Stimulated activated CD4-positive, alpha-beta T cell treated with anti-CD3 and anti-CD28 coated beads, Interleukin-4, amount 100 ng/mL, for 48 hours (primary cell): ENCODE results near the gene C10orf90.
"Not testable (repeated sequence)": the region's sequence is repeated elsewhere in the genome, so short reads cannot be mapped to it uniquely, and the experiment has no call there.

ENCODE experiments used
- DNase-seq, 2 donors: peaks; one replicate each; pipeline ENCODE4 v3.0.0-alpha.2; 2020; ENCODE audit warnings: low read depth in 2 of 2

C10orf90 gene

DNA sequence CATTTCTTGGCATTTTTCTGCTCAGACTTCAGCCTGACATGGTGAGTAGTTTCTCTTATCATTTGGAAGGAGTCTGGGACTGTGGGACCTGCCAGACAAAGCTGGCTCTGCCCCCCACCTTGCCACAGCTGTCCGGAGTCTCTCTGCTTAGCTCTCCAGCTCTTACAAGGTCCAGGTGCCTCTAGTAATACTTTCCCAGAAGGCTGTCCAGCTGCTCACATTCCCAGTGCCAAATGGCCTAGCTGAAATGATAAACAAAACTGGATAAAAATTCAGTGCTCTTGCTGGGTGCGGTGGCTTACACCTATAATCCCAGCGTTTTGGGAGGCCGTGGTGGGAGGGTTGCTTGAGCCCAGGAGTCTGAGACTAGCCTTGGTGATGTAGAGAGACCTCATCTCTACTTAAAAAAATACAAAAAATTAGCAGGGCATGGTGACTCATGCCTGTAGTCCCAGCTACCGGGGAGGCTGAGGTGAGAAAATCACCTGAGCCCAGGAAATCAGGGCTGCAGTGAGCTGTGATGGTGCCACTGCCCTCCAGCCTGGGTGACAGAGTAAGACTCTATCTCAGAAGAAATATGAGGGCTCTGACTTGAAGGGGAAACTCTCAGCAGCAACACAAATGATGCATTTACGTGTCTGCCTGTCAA is 86.8 kb downstream of the C10orf90 start:
- no peak for DNase-seq

DNA sequence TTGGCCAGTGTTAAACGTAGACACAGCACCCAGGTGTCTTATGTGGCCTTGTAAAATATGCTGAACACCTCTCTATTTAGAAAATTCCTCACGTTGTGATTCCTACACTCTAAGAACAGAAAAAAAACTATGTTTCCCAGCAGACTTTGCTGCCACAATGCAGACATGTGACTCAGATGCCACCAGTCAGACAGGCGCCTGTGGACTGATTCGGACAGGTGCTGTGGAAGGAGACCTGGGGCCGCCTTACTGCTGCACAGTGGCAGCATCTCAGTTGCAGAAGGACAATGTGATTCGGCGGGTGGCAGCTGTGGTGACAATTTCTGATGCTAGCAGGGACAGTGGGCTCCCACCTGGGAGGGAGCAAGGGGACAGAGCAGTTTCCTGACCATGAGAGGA is 88.8 kb downstream of the C10orf90 start:
- DNase-seq: no peak

DNA sequence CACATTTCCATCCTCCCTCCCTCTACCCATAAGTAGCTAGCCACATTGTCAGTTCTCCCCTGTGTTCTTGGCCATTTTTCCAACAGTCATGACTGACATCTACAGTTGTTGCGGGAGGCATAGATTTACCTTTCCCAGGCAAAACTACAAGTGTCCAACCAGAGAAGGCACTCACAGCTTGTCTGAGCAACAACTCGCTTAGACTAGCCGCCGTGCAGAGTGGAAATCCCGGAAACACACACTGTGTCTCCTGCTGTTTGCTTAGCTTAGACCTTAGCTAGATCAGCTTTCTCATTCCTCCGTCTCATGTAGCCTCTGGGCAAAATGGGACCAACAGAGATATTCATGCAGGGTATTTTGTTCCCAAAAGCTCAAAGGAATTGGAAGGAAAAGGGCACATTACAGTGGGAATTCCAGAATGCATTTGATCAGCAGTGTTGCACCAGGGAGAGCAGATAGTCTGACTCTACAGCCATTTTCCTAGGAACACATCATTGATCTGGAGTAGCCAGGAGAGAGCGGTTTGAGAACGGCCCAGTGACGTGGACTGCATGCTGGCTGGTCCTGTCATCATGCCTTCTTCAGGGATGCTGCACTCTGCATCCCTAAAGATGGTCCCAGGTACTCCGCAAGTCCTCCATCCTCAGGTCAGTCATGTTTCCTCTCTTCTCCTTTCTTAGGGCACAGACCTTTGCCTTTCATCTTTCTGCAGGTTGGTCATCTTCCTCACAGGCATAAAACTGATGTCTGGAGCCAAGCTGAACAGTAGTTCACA is 89.4 kb downstream of the C10orf90 start:
- DNase-seq: no peak

DNA sequence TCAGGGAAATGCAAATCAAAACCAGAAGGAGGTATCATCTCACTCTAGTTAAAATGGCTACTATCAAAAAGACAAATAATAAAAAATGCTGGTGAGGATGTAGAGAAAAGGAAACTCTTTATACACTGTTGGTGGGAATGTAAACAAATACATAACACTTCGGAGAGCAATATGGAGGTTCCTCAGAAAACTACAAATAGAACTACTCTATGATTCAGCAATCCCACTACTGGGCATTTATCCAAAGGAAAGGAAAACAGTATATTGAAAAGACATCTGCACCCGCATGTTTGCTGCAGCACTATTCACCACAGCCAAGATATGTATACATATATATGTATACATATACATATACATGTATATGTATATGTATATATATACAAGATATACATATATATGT is 94.2 kb downstream of the C10orf90 start:
- DNase-seq: no peak

DNA sequence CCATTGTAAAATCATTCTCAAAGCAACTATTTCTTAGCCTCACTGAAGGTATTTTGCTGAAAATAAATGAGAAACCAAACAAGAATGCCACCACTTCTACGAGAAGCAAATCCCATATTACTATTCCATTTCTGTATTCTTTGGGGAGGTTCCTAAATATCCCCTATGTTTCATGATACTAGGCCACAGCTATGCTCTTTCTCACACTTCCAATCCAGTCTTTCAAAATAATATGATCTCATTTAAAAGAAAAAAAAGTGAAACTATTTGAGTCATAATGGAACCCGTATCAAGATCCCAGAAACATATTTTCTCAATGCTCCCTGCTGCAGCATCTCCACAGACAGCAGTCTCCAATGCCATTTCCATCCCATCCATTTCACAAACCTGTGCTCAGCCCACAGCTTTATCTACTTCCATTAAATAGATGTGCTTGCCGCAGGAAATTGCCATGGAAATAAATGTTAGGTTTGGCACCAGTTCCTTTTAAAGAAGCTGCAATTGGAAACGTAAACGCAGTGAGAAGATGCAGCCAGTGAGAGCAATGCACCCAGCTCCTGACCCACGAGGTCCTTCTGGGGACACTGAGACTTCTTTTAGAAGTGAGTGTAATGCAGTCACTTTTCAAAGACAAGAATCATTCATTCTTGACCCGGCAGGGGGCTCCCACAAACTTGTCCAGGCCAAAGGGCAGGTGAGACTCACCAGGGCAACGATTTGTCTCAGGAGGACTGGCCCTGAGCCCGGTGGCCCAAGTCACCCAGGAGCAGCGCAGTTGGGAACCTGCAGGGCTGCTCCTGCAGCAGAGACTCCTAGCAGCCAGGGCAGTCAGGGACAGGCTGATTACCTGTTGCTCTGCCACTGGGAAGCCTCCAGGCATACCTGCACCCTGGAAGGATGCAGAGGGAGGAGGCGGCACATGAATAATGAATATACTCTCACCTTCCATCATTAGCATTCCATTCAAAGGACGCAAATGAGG is 99.6 kb downstream of the C10orf90 start:
- DNase-seq: no peak

DNA sequence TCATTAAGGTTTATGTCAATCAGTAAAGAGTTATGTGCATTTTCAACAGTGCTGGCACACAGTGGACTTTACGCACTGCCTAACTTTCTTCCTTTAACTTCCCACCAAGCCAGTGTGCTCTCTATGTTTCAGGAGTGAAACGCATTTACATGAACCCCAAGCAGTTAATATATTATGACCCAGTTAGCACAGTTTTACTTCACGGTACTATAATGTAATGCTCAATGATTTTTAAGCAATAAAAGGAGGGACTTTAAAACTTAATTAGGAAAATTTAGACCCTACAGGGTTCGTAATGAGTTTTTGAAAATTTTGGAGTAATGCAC is 100.3 kb downstream of the C10orf90 start:
- no peak for DNase-seq

- DNase-seq: no peak
Measured at GRCh38 chr10:126569513-126570244, 100.8 kb downstream of the C10orf90 start.

- DNase-seq: no peak
Measured at GRCh38 chr10:126568809-126569385, 101.6 kb downstream of the C10orf90 start.

- DNase-seq: no peak
Measured at GRCh38 chr10:126565871-126566270, 104.6 kb downstream of the C10orf90 start.

DNA sequence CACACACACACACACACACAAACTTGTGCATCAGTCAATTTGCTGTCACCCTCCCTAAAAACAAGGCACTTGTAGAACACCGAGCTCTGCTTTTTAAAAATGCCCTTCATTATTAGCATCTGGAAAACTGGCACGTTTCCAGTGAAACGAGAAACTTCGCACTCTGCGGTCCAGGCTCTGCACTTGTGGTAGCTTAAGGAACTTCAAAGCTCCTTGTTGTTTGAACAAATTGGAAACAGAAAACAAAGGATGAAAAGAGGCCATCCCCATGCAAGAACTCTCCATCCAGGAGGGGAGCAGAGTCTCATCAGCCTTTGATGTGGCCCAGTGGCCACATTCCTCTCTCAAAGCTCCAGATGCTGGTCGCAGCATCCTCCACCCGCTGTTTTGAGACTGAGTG is 105.1 kb downstream of the C10orf90 start:
- no peak for DNase-seq

- no peak for DNase-seq
Measured at GRCh38 chr10:126564326-126564888, 106.1 kb downstream of the C10orf90 start.

DNA sequence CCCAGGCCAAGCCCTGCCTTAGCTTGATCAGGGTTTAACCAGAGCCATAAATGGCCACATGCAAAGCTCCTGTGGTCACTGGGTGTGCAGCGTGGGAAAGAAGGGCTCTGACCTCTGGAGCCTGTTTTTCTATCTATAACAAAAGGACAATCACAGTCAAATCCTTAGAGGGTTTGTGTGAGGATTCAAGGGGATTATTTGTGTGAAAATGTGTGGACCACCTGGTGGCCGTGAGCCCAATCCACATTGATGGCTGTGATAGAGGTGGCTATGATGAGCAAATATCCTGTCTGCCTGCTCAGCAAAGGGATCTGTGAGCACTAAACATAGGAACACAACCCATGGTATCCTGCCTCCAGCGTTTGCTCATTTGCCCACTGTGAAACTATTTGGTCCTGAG is 107.1 kb downstream of the C10orf90 start:
- DNase-seq: no peak

DNA sequence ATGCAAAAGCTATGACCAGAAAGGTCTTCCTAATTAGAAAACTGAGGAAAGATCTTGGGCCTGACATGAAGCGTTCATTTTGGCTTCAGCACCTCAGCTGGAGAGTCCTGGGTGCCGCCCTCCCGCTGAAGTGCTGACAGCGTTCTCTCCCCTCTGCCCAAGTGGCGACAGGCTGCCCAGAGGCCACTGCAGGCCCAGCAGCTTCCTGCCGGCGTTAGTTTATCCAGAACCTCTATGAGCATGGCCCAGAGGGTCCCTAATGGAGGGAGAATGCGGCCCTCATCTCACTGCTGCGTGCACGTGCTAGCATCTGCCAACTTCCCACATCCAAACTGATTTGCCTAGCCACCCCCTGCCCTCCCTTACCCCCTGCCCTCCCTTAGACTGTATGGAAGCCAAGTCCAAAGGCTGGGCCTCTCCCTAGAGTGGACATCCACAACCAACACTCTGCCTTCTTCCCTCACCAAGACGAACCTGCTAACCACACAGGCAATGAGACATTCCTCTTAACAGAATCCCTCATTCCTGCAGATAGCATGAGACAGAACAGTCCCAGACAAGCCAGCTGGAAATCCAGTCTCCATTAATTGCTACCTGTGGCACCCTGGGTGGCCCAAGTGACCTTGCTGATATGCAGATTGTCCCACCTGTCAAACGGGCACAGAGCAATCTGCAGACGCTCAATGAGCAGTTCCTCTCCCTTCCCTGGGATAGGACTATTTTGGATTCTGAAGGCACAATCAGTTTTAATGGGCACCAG is 108.4 kb downstream of the C10orf90 start:
- DNase-seq: no peak

- no peak for DNase-seq
Measured at GRCh38 chr10:126561294-126561920, 109.1 kb downstream of the C10orf90 start.

DNA sequence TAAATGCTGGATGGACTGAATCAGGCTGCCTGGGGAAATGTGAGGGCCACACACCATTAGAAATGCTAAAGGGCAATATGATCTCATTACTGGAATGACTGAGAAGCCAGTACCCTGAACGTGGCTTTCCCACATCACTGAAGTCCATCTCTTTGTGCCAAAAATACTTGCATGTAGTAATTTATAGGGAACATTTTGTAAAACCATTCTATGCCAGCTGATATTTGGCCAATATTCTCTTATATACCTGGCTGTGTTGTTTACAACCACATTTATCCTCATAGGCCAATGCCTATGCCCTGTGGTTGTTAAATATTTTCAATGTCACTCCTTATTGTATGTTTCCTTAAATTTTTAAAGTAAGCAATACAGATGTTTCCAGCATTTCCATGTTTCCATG is 111.6 kb downstream of the C10orf90 start:
- DNase-seq: no peak

GRCh38 chr10:126551202-126551601 is 119.3 kb downstream of the C10orf90 start:
- no peak for DNase-seq

- DNase-seq: not testable (repeated sequence)
Measured at GRCh38 chr10:126550586-126550985, 119.9 kb downstream of the C10orf90 start.

- DNase-seq: no peak
Measured at GRCh38 chr10:126549344-126549743, 121.1 kb downstream of the C10orf90 start.

- DNase-seq: no peak
Measured at GRCh38 chr10:126544565-126544964, 125.9 kb downstream of the C10orf90 start.
